HEK293 (cell line): ENCODE results near the gene LAMA4.

Experiments
- PRDM4 ChIP-seq: fragments of 450-650 bp; formaldehyde crosslinking; IDR thresholded peaks from 2 replicates; pipeline ENCODE4 v1.5.1; 2017; ENCODE audit warnings: missing biosample characterization, missing genetic modification characterization
- TF ChIP-seq, protein P1 (sequence below): fragments of 450-650 bp; formaldehyde crosslinking; IDR thresholded peaks from 2 replicates; pipeline ENCODE4 v1.5.1; 2016; ENCODE audit warnings: missing biosample characterization, missing genetic modification characterization

DNA sequence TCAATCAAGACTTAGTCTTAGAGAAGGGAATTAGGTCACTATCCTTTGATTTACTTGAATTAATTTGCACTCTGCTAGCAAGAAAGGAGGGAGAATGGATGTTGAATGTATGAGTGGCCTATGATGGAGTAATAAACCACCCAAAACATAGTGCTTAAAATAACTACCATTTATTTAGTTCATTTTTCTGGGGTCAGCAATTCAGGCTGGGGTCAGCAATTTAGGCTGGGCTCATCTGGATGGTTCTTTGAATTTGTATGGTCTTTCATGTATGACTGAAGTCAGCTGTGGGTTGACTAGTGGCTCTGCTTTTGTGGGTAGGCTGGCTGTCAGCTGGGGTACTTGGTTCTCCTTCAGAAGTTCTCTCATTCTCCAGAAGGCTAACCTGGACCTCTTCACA lies 21.0 kb upstream of the LAMA4 start:
- TF ChIP-seq PRDM4 = no peak
- TF ChIP-seq, protein P1, sequence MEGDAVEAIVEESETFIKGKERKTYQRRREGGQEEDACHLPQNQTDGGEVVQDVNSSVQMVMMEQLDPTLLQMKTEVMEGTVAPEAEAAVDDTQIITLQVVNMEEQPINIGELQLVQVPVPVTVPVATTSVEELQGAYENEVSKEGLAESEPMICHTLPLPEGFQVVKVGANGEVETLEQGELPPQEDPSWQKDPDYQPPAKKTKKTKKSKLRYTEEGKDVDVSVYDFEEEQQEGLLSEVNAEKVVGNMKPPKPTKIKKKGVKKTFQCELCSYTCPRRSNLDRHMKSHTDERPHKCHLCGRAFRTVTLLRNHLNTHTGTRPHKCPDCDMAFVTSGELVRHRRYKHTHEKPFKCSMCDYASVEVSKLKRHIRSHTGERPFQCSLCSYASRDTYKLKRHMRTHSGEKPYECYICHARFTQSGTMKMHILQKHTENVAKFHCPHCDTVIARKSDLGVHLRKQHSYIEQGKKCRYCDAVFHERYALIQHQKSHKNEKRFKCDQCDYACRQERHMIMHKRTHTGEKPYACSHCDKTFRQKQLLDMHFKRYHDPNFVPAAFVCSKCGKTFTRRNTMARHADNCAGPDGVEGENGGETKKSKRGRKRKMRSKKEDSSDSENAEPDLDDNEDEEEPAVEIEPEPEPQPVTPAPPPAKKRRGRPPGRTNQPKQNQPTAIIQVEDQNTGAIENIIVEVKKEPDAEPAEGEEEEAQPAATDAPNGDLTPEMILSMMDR = no peak
